ENCODE data around the gene BABAM2.
A peak's percentile ranks its signal among the peaks of the same experiment; 100 is the strongest.

BABAM2 gene

GRCh38 chr2:28117104-28117596, 226.6 kb downstream of the BABAM2 start:
- H3K36me3 ChIP-seq (ENCODE audit: insufficient read depth, low read length) = no peaks in the 10 kb centered on the region
- no peaks in the 10 kb centered on the region for H3K9me3 ChIP-seq (ENCODE audit: insufficient read depth, low read length, severe bottlenecking)
- no peak overlapping the region for H3K4me3 ChIP-seq (ENCODE audit: low read depth in 1 of 2, low read length in 2 of 2)
- TF ChIP-seq CTCF (IDR thresholded peaks at IDR 0.05; ENCODE audit: borderline replicate concordance, extremely low read depth, low read length, poor library complexity, severe bottlenecking) (no peak), EZH2 (IDR thresholded peaks at IDR 0.05; ENCODE audit: borderline replicate concordance, low read depth, low read length, severe bottlenecking) (no peak)
- no peak for DNase-seq
- peak; percentile 33; the same call in 1 of the 3 replicates for ATAC-seq (ENCODE audit: insufficient read depth, low read depth)
- no peaks in the 10 kb centered on the region for H3K79me2 ChIP-seq (ENCODE audit: insufficient read depth, low read length)
- no peak overlapping the region for H3K4me2 ChIP-seq (ENCODE audit: insufficient read depth, low read length)
- H3K4me1 ChIP-seq (ENCODE audit: insufficient read depth, low read length) = no peaks in the 10 kb centered on the region
- no peak overlapping the region for H3K9ac ChIP-seq (ENCODE audit: low read depth, low read length)
- H2AFZ ChIP-seq (ENCODE audit: low read depth, low read length) = no peak overlapping the region
- no peak overlapping the region for H3K27ac ChIP-seq (ENCODE audit: low read length)
- H3K27me3 ChIP-seq (ENCODE audit: insufficient read depth, low read length, poor library complexity) = no peaks in the 10 kb centered on the region
- H4K20me1 ChIP-seq (ENCODE audit: insufficient read depth, low read length) = no peaks in the 10 kb centered on the region

DNA sequence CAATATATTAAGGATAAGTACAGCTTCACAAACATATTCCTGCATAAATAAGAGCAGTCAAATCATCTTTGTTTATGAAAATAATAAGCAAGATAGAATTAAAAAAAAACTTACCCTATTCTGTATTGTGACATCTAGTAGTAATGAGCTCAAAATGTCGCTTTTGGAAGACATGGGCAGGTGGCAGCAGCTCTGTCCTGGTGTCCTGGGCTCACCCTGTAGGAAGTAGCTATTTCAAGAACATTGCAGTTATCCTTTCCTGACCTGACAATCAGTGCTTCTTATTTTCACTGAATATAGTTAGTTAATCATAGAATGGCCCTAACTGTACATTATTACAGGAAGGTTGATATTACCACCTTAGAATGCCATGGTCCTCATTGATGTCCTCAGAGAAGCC, 229.1 kb downstream of the BABAM2 start:
- no peaks in the 10 kb centered on the region for H4K20me1 ChIP-seq (ENCODE audit: insufficient read depth, low read length)
- no peaks in the 10 kb centered on the region for H3K4me1 ChIP-seq (ENCODE audit: insufficient read depth, low read length)
- no peaks in the 10 kb centered on the region for H3K36me3 ChIP-seq (ENCODE audit: insufficient read depth, low read length)
- H3K9ac ChIP-seq (ENCODE audit: low read depth, low read length) = no peak overlapping the region
- no peak overlapping the region for H3K27ac ChIP-seq (ENCODE audit: low read length)
- no peaks in the 10 kb centered on the region for H3K79me2 ChIP-seq (ENCODE audit: insufficient read depth, low read length)
- TF ChIP-seq CTCF (IDR thresholded peaks at IDR 0.05; ENCODE audit: borderline replicate concordance, extremely low read depth, low read length, poor library complexity, severe bottlenecking) (no peak), EZH2 (IDR thresholded peaks at IDR 0.05; ENCODE audit: borderline replicate concordance, low read depth, low read length, severe bottlenecking) (no peak)
- no peak for DNase-seq
- H3K4me2 ChIP-seq (ENCODE audit: insufficient read depth, low read length) = no peak overlapping the region
- H3K4me3 ChIP-seq (ENCODE audit: low read depth in 1 of 2, low read length in 2 of 2) = no peak overlapping the region
- no peaks in the 10 kb centered on the region for H3K9me3 ChIP-seq (ENCODE audit: insufficient read depth, low read length, severe bottlenecking)
- no peak for ATAC-seq (ENCODE audit: insufficient read depth, low read depth)
- no peak overlapping the region for H2AFZ ChIP-seq (ENCODE audit: low read depth, low read length)
- no peaks in the 10 kb centered on the region for H3K27me3 ChIP-seq (ENCODE audit: insufficient read depth, low read length, poor library complexity)

DNA sequence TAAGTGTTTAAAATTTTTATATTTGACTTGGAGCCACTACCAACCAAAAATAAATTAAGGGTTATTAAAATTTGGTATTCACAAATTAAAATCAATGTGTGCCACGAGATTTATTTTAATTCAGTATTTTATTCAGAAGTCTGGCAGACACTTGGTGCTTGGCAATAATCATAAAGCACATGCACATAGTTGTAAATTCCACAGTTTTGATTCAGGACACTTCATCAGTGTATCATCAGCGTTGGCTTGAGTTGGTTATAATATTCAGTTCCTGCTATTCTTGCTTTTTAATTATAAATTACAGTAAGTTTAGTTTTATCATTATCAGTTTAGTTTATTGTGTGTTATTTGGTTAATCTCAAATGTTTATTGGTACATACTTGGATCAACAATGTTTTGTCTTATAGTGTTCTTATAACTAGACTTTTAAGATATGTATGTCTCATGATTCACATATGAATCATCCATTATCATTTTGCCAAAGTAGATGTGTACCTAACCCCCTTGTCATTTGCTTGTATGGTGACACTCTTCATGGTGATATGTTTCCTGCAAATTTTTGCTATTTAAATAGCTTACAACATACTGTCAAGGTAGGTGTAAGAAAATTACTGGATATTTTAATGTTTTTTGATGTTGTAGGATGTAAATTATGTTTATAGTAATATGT, 237.9 kb downstream of the BABAM2 start:
- DNase-seq (no peak), ATAC-seq (ENCODE audit: insufficient read depth, low read depth) (no peak)
- H3K27ac ChIP-seq (ENCODE audit: low read length) = no peak overlapping the region

More for the DNA sequence above, 237.9 kb downstream of the BABAM2 start:
- H2AFZ ChIP-seq (ENCODE audit: low read depth, low read length) = no peak overlapping the region
- no peaks in the 10 kb centered on the region for H3K79me2 ChIP-seq (ENCODE audit: insufficient read depth, low read length)
- no peaks in the 10 kb centered on the region for H3K9me3 ChIP-seq (ENCODE audit: insufficient read depth, low read length, severe bottlenecking)
- H3K9ac ChIP-seq (ENCODE audit: low read depth, low read length) = no peak overlapping the region
- TF ChIP-seq EZH2 (IDR thresholded peaks at IDR 0.05; ENCODE audit: borderline replicate concordance, low read depth, low read length, severe bottlenecking) (no peak), CTCF (IDR thresholded peaks at IDR 0.05; ENCODE audit: borderline replicate concordance, extremely low read depth, low read length, poor library complexity, severe bottlenecking) (no peak)
- H3K4me2 ChIP-seq (ENCODE audit: insufficient read depth, low read length) = no peak overlapping the region
- no peak overlapping the region for H3K4me3 ChIP-seq (ENCODE audit: low read depth in 1 of 2, low read length in 2 of 2)
- no peaks in the 10 kb centered on the region for H3K27me3 ChIP-seq (ENCODE audit: insufficient read depth, low read length, poor library complexity)
- no peaks in the 10 kb centered on the region for H3K4me1 ChIP-seq (ENCODE audit: insufficient read depth, low read length)
- H4K20me1 ChIP-seq (ENCODE audit: insufficient read depth, low read length) = no peaks in the 10 kb centered on the region
- 0 out of 2 replicates have a peak, but pooled peaks cover 3% of the 10 kb centered on the region for H3K36me3 ChIP-seq (ENCODE audit: insufficient read depth, low read length)

Measured in DND-41 (cell line).